Esophagus squamous epithelium (tissue), 4 donors: ENCODE results near the gene RNF208.

Experiments used
- CTCF ChIP-seq, 6 experiments: fragments of 450-650 bp in 4 of 6; fragments of 200-600 bp in 2 of 6; sonication (generic) in 2 of 6; IDR thresholded peaks; one replicate each; pipeline ENCODE4 v1.5.1; 2016 to 2019; ENCODE audit warnings: antibody characterized with exemption in 6 of 6, mild to moderate bottlenecking in 4 of 6, moderate library complexity in 4 of 6
- POLR2A ChIP-seq, 4 donors: fragments of 450-650 bp; IDR thresholded peaks; one replicate each; pipeline ENCODE4 v1.6.1; 2017; ENCODE audit warnings: antibody characterized with exemption in 4 of 4, mild to moderate bottlenecking in 4 of 4, moderate library complexity in 3 of 4

DNA sequence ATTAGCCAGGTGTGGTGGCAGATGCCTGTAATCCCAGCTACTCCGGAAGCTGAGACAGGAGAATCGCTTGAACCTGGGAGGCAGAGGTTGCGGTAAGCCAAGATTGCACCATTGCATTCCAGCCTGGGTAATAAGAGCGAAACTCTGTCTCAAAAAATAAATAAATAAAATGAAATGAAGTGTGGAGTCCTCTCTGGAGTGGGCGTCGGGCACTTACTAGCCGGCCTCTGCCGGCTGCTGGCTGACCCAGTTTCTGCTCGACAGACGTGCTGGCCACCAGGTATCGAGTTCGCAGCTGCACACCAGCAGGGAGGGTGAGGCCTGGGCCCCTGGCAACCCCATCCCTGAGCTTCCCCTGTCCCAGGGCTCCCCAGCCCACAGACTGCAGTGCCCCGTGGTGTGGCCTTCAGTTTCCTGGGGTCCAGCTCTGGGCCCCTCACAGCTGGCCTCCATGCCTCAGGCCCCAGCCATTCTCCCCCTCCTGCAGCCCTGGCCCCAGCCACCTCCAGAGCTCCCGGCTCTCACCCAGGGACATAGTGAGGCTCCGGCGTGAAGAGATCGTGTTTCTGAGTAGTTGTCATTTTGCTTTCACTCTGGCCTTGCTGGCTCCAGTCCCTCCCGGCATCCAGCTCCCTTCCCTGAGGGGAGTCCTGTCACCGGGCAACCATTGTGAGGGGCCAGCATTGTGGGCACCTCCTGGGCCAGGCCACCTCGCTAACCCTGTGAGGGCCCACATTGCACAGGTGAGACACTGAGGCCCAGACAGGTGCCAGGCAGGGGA, 25.3 kb upstream of the RNF208 start:
- TF ChIP-seq CTCF (IDR thresholded peaks at IDR 0.05) (no peak), POLR2A (IDR thresholded peaks at IDR 0.05) (no peak)
